NCI-H2029 treated with DMSO at 0.1 percent for 48 hours (cell line): ENCODE data around the gene RSF1.

Source experiments
- DNase-seq: peaks from one replicate; lab custom pipeline; 2025; lab: John Stamatoyannopoulos, UW

Gene RSF1

DNA sequence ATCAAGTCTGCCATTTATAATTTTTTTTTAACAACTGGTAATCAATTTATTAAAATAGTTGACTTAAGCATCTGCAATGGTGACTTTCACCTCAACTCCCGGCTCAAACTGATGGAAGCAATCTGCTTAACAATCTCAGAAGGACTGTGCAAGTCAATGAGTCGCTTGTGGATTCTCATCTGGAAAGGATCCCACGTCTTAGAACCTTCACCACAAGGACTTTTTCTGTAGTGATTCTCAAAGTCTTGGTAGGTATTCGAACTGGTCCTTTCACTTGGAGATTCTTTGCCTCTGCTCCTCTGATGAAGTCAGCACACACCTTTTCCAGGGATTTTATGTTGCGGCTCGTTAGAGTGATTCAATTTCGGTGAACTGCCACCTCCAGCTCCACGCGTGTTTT, 7.3 kb downstream of the RSF1 start:
- no peak for DNase-seq

DNA sequence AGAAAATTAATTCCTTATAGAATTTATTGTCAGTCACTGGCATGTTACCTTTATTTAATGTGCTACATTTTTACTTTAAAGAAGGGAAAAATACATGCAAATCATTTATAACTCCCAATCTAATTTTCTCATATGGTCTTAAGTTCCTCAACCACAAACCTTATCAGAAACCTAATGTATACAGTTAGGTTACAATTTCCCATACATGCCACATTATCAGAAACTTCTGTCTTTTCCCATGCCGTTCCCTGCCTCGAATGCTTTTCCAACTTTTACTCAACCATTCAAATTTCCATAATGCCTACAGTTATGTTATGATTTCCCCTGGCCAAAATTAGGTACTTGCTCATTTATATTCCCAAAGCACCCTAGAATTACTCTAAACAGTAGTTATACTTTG, 13.5 kb downstream of the RSF1 start:
- no peak for DNase-seq

DNA sequence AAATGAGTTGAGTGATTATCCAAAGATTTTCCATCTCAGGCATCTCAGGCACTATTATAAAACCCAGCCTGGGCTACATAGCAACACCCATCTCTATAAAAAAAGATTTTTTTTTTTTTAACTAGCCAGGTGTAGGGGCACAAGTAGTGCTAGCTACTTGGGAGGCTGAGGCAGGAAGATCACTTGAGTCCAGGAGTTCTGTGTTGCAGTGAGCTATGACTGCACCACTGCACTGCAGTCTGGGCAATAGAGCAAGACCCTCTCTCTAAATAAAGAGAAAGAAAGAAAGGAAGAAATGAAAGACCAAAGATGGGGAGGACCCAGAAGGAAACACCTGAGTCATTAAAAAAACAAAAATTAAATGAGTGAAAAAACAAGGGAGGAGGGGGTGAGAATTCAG, 14.1 kb downstream of the RSF1 start:
- DNase-seq, result no peak

DNA sequence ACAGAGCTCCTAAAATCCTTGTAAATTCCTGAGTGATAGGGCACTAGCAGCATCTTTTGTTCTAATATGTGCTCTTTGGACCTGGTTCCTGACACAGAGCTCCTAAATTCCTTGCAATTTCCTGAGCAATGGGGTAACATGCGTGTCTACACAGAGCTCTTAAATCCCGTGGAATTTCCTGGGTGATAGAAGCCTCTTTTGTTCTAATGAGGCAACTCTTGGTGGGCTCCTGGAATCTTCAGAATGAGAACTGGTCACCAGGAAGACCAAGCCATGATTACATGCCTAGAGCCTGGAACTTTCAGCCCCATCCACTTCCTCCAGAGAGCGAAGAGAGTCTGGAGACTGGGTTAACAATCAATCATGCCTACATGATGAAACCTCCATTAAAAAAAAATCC, 19.0 kb downstream of the RSF1 start:
- DNase-seq, result no peak

DNA sequence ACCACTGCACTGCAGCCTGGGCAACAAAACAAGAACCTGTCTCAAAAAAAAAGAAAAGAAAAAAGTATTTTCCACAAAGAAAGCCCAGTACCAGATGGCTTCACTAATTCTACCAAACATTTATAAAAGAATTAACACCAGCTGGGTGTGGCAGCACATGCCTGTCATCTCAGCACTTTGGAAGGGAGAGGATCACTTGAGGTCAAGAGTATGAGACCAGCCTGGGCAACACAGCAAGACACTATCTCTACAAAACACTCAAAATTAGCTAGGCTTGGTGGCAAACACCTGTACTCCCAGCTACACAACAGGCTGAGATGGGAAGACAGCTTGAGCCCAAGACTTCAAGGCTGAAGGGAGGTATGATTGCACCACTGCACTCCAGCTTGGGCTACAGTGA, 20.1 kb downstream of the RSF1 start:
- DNase-seq, result no peak

DNA sequence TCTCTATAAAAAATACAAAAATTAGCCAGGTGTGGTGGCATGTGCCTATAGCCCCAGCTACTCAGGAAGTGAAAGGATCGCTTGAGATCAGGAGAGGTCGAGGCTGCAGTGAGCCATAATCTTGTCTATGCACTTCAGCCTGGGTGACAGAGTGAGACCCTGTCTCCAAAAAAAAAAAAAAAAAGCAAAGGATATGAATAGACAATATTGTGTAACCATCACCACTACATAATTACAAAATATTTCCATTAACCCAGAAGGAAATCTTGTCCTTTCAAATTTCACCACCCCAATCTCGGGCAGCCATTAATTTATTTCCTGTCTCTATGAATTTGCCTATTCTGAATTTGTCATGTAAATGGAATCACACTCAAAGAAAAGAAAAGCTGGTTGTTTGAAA, 21.2 kb downstream of the RSF1 start:
- DNase-seq, result no peak

DNA sequence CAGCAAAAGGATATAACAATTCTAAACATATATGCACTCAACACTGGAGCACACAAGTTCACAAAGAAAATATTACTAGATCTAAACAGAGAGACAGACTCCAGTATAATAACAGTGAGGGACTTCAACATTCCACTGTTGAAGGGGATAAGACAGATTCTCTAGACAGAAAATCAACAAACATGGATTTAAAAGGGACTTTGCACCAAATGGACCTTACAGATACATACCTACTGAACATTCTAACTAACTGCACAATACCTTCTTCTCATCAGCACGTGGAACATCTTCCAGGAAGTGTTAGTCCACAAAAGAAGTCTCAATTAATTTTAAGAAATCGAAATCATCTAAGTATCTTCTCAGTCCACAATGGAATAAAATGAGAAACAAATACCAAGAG, 26.6 kb downstream of the RSF1 start:
- DNase-seq, result no peak

DNA sequence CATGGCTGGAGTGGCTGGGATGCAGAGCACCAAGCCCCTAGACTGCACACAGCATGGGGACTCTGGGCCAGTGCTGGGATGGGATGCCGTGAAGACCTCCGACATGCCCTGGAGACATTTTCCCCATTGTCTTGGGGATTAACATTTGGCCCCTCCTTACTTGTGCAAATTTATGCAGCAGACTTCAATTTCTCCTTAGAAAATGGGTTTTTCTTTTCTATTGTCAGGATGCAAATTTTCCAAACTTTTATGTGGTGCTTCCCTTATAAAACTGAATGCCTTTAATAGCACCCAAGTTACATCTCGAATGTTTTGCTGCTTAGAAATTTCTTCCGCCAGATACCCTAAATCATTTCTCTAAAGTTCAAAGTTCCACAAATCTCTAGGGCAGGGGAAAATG, 29.2 kb downstream of the RSF1 start:
- DNase-seq, result no peak

DNA sequence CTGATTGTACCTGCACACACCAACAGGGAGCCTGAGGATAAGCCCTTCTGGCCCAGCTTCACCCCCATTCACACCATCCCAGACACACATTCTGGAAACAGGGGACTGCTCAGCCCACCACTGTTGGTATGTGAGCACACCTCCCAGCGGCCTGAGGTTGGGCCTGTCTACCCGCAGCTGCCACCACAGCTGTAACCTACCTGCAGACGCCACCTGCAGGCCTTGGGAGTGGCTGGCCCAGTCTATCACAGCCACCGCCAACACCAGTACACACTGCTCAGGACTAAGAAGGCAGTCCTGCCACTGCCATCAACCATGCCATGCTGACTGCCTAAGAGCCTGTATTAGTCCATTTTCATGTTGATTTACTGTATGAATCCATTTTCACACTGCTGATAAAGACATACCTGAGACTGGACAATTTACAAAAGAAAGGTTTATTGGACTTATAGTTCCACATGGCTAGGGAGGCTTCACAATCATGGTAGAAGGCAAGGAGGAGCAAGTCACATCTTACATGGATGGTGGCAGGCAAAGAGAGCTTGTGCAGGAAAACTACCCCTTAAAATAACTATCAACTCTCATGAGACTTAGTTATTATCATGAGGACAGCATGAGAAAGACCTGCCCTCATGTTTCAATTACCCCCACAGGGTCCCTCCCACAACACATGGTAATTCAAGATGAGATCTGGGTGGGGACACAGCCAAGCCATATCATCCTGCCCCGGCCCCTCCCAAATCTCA, 30.6 kb downstream of the RSF1 start:
- DNase-seq, result no peak

DNA sequence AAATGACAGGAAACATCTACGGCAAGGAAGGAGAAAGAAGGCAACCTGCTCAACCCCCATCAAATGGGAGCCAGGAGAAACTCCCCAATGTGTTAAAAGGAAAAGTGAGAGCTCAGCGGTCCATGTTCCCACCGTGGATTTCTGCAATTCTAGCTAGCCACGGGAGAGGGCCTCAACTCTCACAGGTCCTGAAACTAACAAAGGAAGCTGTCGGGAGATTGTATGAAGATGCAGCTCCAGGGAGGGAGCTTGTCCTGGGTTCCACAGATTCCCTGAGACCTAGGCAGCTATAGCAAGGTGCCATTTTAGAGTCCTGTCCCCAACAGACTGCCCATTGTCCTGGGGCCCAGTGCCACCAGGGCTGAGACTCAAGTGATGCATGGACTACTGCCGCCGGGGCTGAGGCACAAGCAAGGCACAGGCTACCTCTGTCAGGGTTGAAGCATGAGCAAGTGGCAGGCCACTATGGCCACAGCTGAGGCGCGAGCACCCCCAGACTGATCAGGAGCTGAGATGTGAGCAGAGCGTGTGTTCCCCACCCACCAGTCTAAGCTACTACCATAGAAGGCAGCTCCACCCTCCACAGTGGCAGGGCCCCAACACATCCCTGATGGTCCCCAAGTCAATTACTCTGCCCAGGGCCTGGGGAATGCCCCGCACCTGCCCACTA, 31.3 kb downstream of the RSF1 start:
- DNase-seq, result no peak

DNA sequence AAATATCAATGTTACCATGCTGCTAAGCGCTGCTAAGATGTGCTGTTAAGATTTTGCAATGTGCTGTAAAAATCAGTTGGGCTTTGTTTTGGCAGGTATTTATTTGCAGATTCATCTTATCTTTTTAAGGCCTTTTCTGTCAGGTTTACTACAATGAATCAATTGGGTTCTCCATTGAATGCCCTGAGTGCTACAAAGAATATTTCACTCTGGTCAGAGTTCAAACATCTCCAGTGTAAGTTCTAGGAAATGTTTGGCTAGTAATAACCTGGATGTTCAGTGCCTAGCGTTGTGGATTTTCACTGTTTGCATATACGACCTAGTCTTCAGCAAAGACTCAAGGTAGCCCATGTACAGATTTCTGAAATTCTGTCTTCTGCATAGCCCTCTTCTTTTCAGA, 36.0 kb downstream of the RSF1 start:
- no peak for DNase-seq

DNA sequence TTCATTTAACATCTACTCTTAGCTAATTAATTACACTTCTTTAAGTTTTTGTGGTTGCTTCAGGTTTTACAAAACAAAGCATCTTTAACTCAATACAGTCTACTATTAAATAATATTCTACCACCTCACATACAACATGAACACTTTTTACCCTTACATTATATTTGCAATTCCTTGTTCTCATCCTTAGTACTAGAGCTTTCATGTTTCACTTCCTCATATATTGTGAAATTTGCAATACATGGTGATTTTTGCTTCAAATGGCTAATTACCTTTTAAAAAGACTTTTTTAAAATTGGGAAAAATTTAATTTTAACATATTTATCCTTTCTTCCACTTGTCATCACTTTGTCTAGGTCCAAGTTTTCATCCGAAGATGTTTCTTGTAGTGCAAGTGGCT, 37.5 kb downstream of the RSF1 start:
- DNase-seq, result no peak

DNA sequence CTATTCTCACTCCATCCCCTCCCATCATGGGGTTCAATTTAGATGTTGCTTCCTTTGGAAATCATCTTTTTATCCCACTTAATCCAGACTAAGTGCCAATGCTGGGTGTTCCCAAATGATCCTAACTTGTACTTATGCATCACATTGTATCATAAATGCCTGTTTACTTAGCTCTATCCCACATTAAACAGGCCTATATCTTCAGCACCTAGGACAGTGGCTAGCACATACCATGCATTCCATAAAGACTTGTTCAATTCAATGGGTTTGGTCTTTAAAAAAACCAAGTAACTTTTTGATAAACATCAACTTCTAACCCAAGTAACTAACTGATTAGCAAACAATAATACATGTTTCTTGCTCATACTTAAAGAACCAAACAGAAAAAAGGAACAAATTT, 40.6 kb downstream of the RSF1 start:
- no peak for DNase-seq

DNA sequence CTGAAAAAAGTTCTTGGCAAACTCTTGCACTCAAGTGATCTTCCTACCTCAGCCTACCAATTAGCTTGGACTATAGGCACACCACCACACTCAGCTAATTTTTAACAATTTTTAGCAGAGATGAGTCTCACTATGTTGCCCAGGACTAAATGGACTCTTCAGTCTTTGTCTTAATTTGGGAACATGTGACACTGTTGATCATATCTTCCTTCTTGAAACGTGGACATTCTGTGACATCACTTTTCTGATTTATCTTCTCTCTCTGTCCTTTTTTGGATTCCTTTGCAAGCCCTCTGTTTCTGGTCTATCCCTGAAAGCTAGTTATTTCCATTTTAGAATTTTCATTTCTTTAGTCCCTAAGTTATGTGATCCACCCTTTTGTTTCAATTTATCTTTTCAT, 42.0 kb downstream of the RSF1 start:
- DNase-seq, result no peak

DNA sequence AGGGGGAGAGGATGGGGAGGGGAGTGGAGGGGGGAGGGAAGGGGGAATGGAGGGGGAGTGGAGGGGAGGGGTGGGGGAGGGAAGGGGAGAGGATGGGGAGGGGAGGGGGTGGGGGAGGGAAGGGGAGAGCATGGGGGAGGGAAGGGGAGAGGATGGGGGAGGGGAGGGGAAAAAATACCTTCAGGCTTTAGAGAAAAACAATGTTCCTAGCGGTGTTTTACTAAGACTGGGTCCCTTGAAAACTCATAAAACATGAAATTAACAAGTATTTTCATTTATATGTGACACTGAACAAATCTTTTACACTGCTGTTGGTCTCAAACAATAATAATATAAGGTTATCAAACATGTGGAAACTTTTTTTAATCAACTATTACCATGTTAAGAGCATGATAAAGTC, 42.4 kb downstream of the RSF1 start:
- DNase-seq, result no peak

DNA sequence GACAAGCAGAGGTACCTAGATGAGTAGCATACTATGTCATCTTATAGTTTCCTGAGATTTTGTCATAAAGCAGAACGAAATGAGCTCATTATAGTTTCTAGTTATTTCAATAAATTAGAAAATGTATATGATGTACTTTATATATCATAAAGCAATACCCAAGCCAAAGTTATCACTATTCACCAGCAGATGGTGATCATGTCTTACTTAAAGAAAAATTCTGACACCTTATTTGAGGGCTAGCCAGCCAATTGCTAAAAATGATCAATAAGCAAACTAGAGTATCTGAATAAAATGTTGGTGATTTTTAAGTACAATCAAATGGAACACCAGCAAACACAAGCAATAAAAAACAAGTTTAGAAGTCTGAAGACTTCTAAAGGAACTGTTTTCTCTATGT, 44.1 kb downstream of the RSF1 start:
- no peak for DNase-seq

DNA sequence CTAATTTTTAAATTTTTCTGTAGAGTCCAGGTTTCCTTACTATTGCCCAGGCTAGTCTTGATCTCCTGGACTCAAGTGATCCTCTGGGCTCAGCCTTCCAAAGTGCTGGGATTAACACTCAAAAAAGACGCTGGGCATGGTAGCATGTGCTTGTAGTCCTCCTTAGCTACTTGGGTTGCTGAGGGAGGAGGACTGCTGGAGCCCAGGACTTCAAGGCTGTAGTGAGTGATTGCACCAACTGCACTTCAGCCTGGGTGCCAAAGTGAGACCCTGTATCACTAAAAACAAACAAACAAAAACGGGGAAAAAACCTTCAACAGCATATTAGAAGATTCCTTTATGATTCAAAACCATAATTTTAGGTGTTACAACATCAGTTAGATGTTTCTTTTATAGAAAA, 44.6 kb downstream of the RSF1 start:
- no peak for DNase-seq

DNA sequence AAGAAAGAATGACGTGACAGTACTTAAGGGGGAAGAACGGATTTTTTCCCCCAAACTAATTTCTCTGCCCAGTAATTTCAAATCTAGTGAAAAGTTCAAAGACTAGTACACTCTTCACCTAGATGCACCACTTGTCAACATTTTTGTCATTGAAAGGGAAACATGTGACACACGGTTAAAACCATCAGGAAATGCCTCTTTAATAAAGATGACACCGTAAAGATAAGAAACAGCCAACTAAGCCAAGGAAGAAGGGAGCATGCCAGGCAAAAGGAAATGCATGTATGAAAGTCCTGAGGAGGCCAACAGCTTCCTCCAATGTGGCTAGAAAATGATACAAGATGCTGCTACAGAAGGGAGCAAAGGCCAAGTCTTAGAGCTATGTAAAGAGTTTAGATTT, 49.4 kb downstream of the RSF1 start:
- DNase-seq, result no peak

DNA sequence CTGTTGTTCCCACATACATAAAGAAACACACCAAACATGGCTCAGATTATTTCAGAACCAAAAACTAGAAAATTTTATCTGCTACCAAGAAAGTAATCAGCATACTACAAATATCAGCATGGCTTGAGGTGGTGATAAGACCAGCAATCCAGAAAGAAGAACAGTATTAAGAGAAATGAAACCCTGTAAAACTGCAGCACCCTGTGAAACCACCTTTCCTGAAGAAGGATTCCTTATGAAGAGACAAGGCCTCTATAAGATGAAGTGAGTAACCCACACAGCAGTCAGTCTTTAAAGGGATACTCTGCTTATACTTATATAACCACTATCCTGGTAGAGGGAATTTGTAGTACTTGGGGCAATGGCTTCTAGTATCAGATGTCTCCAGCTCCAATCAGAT, 49.9 kb downstream of the RSF1 start:
- no peak for DNase-seq

DNA sequence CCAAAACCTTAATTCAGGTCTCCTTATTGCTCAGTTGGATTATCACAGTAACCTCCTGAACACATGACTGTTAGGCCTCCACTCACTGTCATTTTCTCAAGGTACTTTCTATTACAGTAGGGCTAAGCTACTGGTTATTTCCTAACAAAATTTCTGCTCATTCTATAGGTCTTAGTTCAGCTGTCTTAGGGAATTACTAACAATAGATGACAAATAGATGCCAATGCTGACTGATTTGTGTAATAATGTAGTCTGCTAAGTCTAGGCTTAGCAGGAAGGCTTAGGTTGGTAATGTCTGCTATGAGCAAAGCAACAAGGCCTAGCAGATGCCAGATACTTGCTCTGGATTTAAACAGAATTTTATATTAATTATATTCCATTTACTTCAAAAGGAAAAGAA, 58.1 kb downstream of the RSF1 start:
- DNase-seq, result no peak

DNA sequence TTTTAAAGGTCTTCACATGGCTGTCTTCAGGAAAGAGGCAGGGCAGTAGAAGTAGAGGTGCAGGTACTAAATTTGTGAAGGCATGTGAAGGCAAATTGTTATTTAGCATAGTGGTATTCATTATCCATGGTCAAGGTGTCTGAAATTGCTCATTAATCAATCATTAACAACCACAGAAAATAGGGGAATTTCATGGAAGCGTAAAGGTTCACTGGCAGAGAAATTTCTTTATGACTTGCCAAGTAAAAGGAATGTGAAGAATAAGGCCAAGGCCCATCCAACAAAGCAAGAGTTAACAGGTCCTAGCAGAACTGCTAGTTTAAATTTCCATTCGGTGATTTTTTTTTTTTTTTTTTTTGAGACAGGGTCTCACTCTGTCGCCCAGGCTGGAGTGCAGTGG, 59.0 kb downstream of the RSF1 start:
- DNase-seq, result no peak

DNA sequence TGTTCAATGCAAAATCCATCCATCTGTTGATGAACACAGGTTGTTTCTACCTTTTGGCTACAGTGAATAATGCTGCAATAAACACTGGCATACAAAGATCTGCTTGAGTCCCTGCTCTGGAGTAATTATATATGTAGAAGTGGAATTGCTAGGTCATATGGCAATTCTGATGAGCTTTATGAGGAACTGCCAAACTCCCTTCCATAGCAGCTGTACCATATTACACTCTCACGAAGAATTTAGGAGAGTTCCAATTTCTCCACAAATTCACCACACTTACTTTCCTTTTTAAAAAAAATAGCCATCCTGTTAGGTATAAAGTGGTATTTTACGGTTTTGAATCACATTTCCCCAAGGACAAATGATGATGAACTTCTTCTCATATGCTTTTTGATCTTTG, 62.2 kb downstream of the RSF1 start:
- no peak for DNase-seq

DNA sequence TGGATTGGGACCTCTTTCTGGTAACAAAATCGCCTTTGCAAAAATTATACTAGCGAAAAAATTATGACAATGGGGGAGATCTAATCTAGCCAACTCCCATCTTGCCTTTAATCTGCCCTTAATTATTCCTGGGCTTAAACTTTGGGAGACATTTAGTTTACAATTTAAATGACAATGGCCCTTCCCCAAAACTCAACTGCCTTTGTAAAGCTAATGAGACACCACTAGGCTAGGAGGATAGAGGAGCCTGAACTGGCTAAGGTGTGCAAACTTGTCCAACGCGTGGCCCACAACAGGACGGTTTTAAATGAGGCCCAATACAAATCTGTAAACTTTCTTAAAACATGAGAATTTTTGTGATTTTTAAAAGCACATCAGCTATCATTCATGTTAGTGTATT, 67.3 kb downstream of the RSF1 start:
- DNase-seq, result no peak

DNA sequence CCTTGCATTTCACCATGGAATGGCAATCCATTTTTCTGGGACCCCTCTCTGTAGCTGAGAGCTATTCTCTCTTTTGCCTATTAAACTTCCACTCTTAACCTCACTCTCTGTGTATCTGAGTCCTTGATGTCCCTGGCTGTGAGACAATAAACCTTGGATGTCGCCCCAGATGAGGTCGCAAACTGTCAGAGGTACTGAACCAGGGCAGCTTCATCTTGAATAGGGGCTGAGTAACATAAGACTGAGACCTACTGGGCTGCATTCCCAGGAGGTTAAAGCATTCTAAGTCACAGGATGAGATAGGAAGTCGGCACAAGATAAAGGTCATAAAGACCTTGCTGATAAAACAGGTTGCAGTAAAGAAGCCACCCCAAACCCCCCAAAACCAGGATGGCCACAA, 68.0 kb downstream of the RSF1 start:
- DNase-seq, result peak; percentile 41
